ENCODE data around the gene GPR135. TPM values are rescaled to one million over a fixed set of nuclear protein-coding genes. Genes with fewer than 3 reads are reported as not detected.
A peak's percentile ranks its signal among the peaks of the same experiment; 100 is the strongest.

The GPR135 gene
- total and polyA plus RNA-seq, 4 donors: 0.69 to 5.9 (median 2.8) TPM

- DNase-seq: peak in 2 of 3 donors; percentile 53 to 58
- WGBS, 2 donors: 70 to 78% methylated on average over 4 of the region's 4 CpGs
- H3K36me3 ChIP-seq (ENCODE audit: control insufficient read depth in 4 of 4, insufficient read depth in 4 of 4, low read length in 4 of 4): no peaks in the 10 kb centered on the region
- peaks cover 0 to 36% (median 17%) of the 10 kb centered on the region in 5 donors for H3K4me1 ChIP-seq (ENCODE audit: control insufficient read depth in 5 of 5, insufficient read depth in 5 of 5, low read length in 5 of 5)
- no peaks in the 10 kb centered on the region for H3K27me3 ChIP-seq (ENCODE audit: control insufficient read depth in 3 of 3, insufficient read depth in 3 of 3, low read length in 2 of 3)
- no peak overlapping the region for H3K9ac ChIP-seq (ENCODE audit: insufficient read depth in 1 of 2, low read length in 2 of 2)
- no peak for ATAC-seq (ENCODE audit: insufficient read depth, low FRiP score)
- no peaks in the 10 kb centered on the region for H3K9me3 ChIP-seq (ENCODE audit: control insufficient read depth in 4 of 4, insufficient read depth in 3 of 4, low read length in 3 of 4)
- no peak for TF ChIP-seq CTCF (IDR thresholded peaks at IDR 0.05; ENCODE audit: control extremely low read depth, extremely low read depth)
- H3K4me3 ChIP-seq: no peak overlapping the region
- H3K27ac ChIP-seq (ENCODE audit: low read depth in 1 of 2, low read length in 1 of 2): peak overlapping the region in 1 of 2 donors; percentile 38
Observed at GRCh38 chr14:59424341-59425071, 40.7 kb downstream of the GPR135 start.

DNA sequence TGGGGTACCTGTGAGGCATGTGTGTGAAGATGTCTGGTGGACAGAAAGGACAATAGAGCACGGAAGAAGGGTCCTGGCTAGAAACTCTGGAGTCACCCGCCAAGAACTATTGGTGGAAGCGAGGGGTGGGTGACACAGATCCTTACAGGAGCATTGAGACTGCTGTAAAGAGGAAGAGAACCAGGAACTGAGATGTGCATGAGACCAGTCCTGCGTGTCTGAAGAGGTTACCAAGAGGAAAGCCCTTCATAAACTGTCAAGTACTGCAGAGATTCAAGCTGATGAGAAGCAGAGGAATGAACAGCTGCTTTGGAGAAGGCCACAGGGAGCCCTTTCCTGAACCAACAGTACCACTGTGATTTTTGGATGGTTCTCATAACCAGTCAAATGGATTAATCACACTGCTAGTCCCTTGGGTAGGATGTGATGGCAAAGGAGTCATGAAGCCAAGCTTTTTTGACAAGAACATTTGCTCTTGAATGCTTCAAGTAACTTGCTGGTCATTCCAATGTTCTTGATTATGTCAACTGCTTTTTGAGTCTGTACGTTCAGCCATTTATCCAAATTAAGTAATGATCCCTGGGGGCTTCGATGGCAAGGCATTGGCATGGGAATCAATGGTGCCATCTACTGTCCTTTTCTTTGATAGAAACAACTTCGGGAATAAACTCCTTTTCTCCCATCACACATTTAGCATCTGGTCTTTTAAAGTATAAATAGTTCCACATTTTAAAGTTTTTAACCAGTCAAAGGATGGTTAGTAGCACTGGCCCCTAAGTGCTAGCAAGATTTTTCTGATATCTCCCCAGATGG, 42.9 kb downstream of the GPR135 start:
- DNase-seq (peak in 2 of 3 donors; percentile 34 to 48), ATAC-seq (ENCODE audit: insufficient read depth, low FRiP score) (no peak)
- no peaks in the 10 kb centered on the region for H3K9me3 ChIP-seq (ENCODE audit: control insufficient read depth in 4 of 4, insufficient read depth in 3 of 4, low read length in 3 of 4)
- H3K27ac ChIP-seq (ENCODE audit: low read depth in 1 of 2, low read length in 1 of 2): peak overlapping the region in 1 of 2 donors; percentile 6
- TF ChIP-seq CTCF (IDR thresholded peaks at IDR 0.05; ENCODE audit: control extremely low read depth, extremely low read depth): no peak
- H3K4me3 ChIP-seq: no peak overlapping the region
- 51 to 59% methylated on average over 7 of the region's 7 CpGs for WGBS, 2 donors
- peaks cover 0 to 28% (median 18%) of the 10 kb centered on the region in 5 donors for H3K4me1 ChIP-seq (ENCODE audit: control insufficient read depth in 5 of 5, insufficient read depth in 5 of 5, low read length in 5 of 5)
- H3K9ac ChIP-seq (ENCODE audit: insufficient read depth in 1 of 2, low read length in 2 of 2): no peak overlapping the region
- no peaks in the 10 kb centered on the region for H3K27me3 ChIP-seq (ENCODE audit: control insufficient read depth in 3 of 3, insufficient read depth in 3 of 3, low read length in 2 of 3)
- H3K36me3 ChIP-seq (ENCODE audit: control insufficient read depth in 4 of 4, insufficient read depth in 4 of 4, low read length in 4 of 4): no peaks in the 10 kb centered on the region

DNA sequence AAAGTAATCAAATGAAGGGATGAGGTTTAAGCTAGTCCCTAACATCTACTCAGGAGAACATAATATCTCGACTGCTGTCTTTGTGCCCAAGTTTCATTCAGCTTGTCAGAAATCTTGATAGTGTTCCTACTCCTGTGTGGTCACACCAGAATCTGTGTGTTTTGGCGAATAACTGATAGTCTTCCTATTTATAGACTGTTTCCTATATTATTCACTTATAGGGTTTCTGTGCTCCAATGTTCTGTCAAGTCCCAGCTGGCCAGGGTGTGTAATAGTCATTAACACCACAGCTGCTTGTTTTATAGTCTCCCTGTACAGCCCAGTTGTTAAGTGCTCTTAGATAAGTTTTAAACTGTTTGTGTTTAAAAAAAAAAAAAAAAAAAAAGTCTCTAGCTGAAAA, 45.9 kb downstream of the GPR135 start:
- TF ChIP-seq CTCF (IDR thresholded peaks at IDR 0.05; ENCODE audit: control extremely low read depth, extremely low read depth): no peak
- ATAC-seq (ENCODE audit: insufficient read depth, low FRiP score): no peak
- WGBS, 2 donors: 75 to 93% methylated on average over 2 of the region's 2 CpGs
- peaks cover 0 to 9% (median 6%) of the 10 kb centered on the region in 5 donors for H3K4me1 ChIP-seq (ENCODE audit: control insufficient read depth in 5 of 5, insufficient read depth in 5 of 5, low read length in 5 of 5)
- H3K36me3 ChIP-seq (ENCODE audit: control insufficient read depth in 4 of 4, insufficient read depth in 4 of 4, low read length in 4 of 4): no peaks in the 10 kb centered on the region
- DNase-seq: peak; percentile 29 to 78 (median 67)
- no peak overlapping the region for H3K9ac ChIP-seq (ENCODE audit: insufficient read depth in 1 of 2, low read length in 2 of 2)
- no peaks in the 10 kb centered on the region for H3K27me3 ChIP-seq (ENCODE audit: control insufficient read depth in 3 of 3, insufficient read depth in 3 of 3, low read length in 2 of 3)
- H3K27ac ChIP-seq (ENCODE audit: low read depth in 1 of 2, low read length in 1 of 2): no peak overlapping the region
- no peak overlapping the region for H3K4me3 ChIP-seq
- H3K9me3 ChIP-seq (ENCODE audit: control insufficient read depth in 4 of 4, insufficient read depth in 3 of 4, low read length in 3 of 4): no peaks in the 10 kb centered on the region
